ENCODE results near the gene RABGEF1.
"Not testable (repeated sequence)": the region's sequence is repeated elsewhere in the genome, so short reads cannot be mapped to it uniquely, and the experiment has no call there.

RABGEF1 gene

GRCh38 chr7:66764905-66765304, 24.4 kb downstream of the RABGEF1 start:
- not testable (repeated sequence) for DNase-seq (ENCODE audit: low read depth, low spot score)

GRCh38 chr7:66765322-66766025, 24.9 kb downstream of the RABGEF1 start:
- DNase-seq (ENCODE audit: low read depth, low spot score): not testable (repeated sequence)

- DNase-seq (ENCODE audit: low read depth, low spot score): no peak
Observed at GRCh38 chr7:66766041-66766440, 25.5 kb downstream of the RABGEF1 start.

GRCh38 chr7:66767486-66767885, 27.0 kb downstream of the RABGEF1 start:
- DNase-seq (ENCODE audit: low read depth, low spot score): not testable (repeated sequence)

- no peak for DNase-seq (ENCODE audit: low read depth, low spot score)
Observed at GRCh38 chr7:66768865-66769832, 28.6 kb downstream of the RABGEF1 start.

GRCh38 chr7:66769833-66770512, 29.4 kb downstream of the RABGEF1 start:
- DNase-seq (ENCODE audit: low read depth, low spot score): no peak

GRCh38 chr7:66771795-66772194, 31.3 kb downstream of the RABGEF1 start:
- no peak for DNase-seq (ENCODE audit: low read depth, low spot score)

- not testable (repeated sequence) for DNase-seq (ENCODE audit: low read depth, low spot score)
Observed at GRCh38 chr7:66773744-66774143, 33.2 kb downstream of the RABGEF1 start.

GRCh38 chr7:66776383-66776782, 35.9 kb downstream of the RABGEF1 start:
- not testable (repeated sequence) for DNase-seq (ENCODE audit: low read depth, low spot score)

GRCh38 chr7:66776800-66777442, 36.4 kb downstream of the RABGEF1 start:
- no peak for DNase-seq (ENCODE audit: low read depth, low spot score)

- DNase-seq (ENCODE audit: low read depth, low spot score): no peak
Observed at GRCh38 chr7:66778201-66778600, 37.7 kb downstream of the RABGEF1 start.

- no peak for DNase-seq (ENCODE audit: low read depth, low spot score)
Observed at GRCh38 chr7:66779669-66780409, 39.3 kb downstream of the RABGEF1 start.

- DNase-seq (ENCODE audit: low read depth, low spot score): no peak
Observed at GRCh38 chr7:66781408-66782090, 41.0 kb downstream of the RABGEF1 start.

GRCh38 chr7:66782875-66783274, 42.3 kb downstream of the RABGEF1 start:
- not testable (repeated sequence) for DNase-seq (ENCODE audit: low read depth, low spot score)

- not testable (repeated sequence) for DNase-seq (ENCODE audit: low read depth, low spot score)
Observed at GRCh38 chr7:66783887-66784595, 43.5 kb downstream of the RABGEF1 start.

GRCh38 chr7:66790196-66790595, 49.7 kb downstream of the RABGEF1 start:
- no peak for DNase-seq (ENCODE audit: low read depth, low spot score)

- no peak for DNase-seq (ENCODE audit: low read depth, low spot score)
Observed at GRCh38 chr7:66790725-66791124, 50.2 kb downstream of the RABGEF1 start.

- DNase-seq (ENCODE audit: low read depth, low spot score): no peak
Observed at GRCh38 chr7:66800591-66800990, 60.1 kb downstream of the RABGEF1 start.

GRCh38 chr7:66804001-66804400, 63.5 kb downstream of the RABGEF1 start:
- no peak for DNase-seq (ENCODE audit: low read depth, low spot score)

GRCh38 chr7:66807736-66808135, 67.2 kb downstream of the RABGEF1 start:
- DNase-seq (ENCODE audit: low read depth, low spot score): no peak
